Measurements from ENCODE around the gene TTC7B. TPM values are rescaled to one million over a fixed set of nuclear protein-coding genes. Genes with fewer than 3 reads are reported as not detected.
A peak's percentile ranks its signal among the peaks of the same experiment; 100 is the strongest.

Gene TTC7B
- total and polyA plus RNA-seq, 2 experiments from 2014 or later, result 68.1 to 75.8 TPM

GRCh38 chr14:90602088-90602687 lies 214.0 kb downstream of the TTC7B start:
- DNase-seq (ENCODE audit: low read depth in 1 of 2, low spot score in 1 of 2), result no peak
- no peak overlapping the region for H3K4me3 ChIP-seq
- TF ChIP-seq CTCF (IDR thresholded peaks at IDR 0.05; ENCODE audit: low read depth, low read length), result no peak
- no peak overlapping the region for H3K27ac ChIP-seq
- peaks cover 12% of the 10 kb centered on the region for H3K4me1 ChIP-seq (ENCODE audit: low read depth)
- H3K9me3 ChIP-seq (ENCODE audit: low read depth), result no peaks in the 10 kb centered on the region
- H3K27me3 ChIP-seq, result no peaks in the 10 kb centered on the region
- H3K36me3 ChIP-seq, result no peaks in the 10 kb centered on the region

DNA sequence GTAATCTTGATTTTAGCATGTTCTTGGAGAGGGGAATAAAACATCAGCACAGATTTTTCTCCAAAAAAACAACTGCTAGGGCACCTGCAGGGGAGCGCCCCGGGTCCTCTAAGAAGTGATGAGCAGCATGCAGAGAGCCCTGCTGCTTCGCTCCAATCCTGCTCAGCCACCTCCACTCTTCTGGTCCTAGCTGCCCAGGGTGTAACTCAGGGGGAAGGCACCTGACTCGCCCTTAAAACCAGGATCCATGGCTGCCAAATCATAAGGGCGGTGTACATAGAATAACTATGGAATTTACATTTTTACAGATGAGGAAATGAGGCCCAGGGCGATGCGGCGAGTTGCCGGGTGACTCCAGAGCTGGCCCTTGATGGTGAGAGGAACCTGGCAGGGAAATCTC lies 214.7 kb downstream of the TTC7B start:
- no peak for DNase-seq (ENCODE audit: low read depth in 1 of 2, low spot score in 1 of 2)
- no peak for TF ChIP-seq CTCF (IDR thresholded peaks at IDR 0.05; ENCODE audit: low read depth, low read length)
- H3K9me3 ChIP-seq (ENCODE audit: low read depth), result no peaks in the 10 kb centered on the region
- no peak overlapping the region for H3K4me3 ChIP-seq
- H3K4me1 ChIP-seq (ENCODE audit: low read depth), result peaks cover 12% of the 10 kb centered on the region
- no peaks in the 10 kb centered on the region for H3K27me3 ChIP-seq
- no peaks in the 10 kb centered on the region for H3K36me3 ChIP-seq
- H3K27ac ChIP-seq, result no peak overlapping the region

DNA sequence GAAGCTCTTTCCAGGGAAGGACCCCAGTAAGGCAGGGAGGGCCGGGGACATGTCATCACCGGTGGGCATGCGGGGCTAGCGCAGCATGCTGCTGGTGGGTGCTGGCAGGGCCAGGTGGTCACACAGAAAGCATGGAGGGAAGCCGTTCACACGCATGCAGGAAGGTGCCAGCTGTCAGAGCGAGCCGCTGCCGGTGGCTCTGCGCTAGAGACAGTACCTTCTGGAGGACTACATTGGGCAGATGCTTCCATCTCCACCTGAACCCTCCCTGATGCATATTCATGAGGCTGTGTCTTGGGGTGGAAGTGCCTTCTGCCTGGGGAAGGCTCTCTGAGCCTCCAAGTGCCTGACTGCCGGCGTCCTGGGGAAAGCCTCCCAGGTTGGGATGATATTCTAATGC lies 215.6 kb downstream of the TTC7B start:
- no peaks in the 10 kb centered on the region for H3K27me3 ChIP-seq
- H3K4me1 ChIP-seq (ENCODE audit: low read depth), result peaks cover 7% of the 10 kb centered on the region
- no peaks in the 10 kb centered on the region for H3K36me3 ChIP-seq
- no peak for DNase-seq (ENCODE audit: low read depth in 1 of 2, low spot score in 1 of 2)
- no peak overlapping the region for H3K27ac ChIP-seq
- H3K4me3 ChIP-seq, result no peak overlapping the region
- TF ChIP-seq CTCF (IDR thresholded peaks at IDR 0.05; ENCODE audit: low read depth, low read length), result no peak
- no peaks in the 10 kb centered on the region for H3K9me3 ChIP-seq (ENCODE audit: low read depth)

DNA sequence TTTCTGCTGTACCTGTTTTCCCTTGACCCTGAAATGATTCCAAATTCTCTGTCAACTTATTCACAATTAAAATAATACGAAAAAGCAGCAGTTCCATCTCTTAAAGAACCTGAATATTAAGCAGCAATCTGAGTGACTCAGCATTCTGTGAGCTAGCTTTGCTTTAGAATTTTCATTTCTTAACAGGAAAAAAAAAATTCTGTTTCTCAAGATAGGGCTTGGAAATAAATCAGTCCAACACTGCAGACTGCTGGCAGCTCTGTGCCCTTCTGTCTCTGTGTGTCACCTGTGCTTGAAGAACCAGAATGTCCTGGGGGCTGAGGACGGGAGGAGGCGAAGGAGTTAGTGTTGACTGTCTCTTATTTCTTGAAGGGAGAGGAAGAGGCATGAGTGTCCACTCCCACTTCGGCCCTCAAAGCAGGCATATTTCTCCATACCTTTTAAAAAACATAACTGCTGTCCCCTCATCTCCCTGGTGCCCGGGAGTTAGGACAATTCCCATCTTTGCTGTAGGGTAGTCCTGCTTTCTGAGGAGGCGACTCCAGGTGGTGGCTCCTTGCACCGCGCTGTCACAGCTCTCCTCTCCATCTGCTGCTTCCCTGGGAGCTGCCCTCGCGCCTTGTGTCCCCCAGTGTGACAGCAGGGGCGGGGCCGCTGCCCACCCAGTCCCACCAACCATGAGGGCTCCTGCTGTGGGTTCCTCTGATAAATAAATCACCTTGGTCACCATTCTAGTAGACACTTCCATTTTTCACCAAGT lies 216.3 kb downstream of the TTC7B start:
- peak; percentile 19 for TF ChIP-seq CTCF (IDR thresholded peaks at IDR 0.05; ENCODE audit: low read depth, low read length)

GRCh38 chr14:90599339-90599738 lies 216.9 kb downstream of the TTC7B start:
- Histone ChIP-seq H3K9me3 (ENCODE audit: low read depth) (no peaks in the 10 kb centered on the region), H3K27ac (no peak overlapping the region), H3K4me3 (no peak overlapping the region), H3K27me3 (no peaks in the 10 kb centered on the region), H3K36me3 (no peaks in the 10 kb centered on the region), H3K4me1 (ENCODE audit: low read depth) (no peaks in the 10 kb centered on the region)
- DNase-seq (ENCODE audit: low read depth in 1 of 2, low spot score in 1 of 2), result no peak
- no peak for TF ChIP-seq CTCF (IDR thresholded peaks at IDR 0.05; ENCODE audit: low read depth, low read length)

More for the DNA sequence above, 216.3 kb downstream of the TTC7B start:
- no peak overlapping the region for H3K27ac ChIP-seq
- H3K9me3 ChIP-seq (ENCODE audit: low read depth), result no peaks in the 10 kb centered on the region
- DNase-seq (ENCODE audit: low read depth in 1 of 2, low spot score in 1 of 2), result peak in 1 of 2 donors; percentile 38
- H3K36me3 ChIP-seq, result no peaks in the 10 kb centered on the region
- no peaks in the 10 kb centered on the region for H3K4me1 ChIP-seq (ENCODE audit: low read depth)
- H3K27me3 ChIP-seq, result no peaks in the 10 kb centered on the region
- no peak overlapping the region for H3K4me3 ChIP-seq

All from cardiac muscle cell (in vitro differentiated cells and primary cell).